HL-60 (cell line): ENCODE measurements around the gene NAALADL2.

ENCODE experiments used
- POLR2AphosphoS5 ChIP-seq: IDR thresholded peaks from 2 replicates; pipeline ENCODE4 v1.6.1; 2012; ENCODE audit warnings: low read depth
- TF ChIP-seq, protein P1 (sequence below): IDR thresholded peaks from one replicate; pipeline ENCODE4 v1.5.1; 2011; ENCODE audit warnings: low read length, control low read depth, inconsistent platforms; ENCODE audit not compliant: insufficient read depth
- TF ChIP-seq, protein P2 (sequence below): IDR thresholded peaks from 2 replicates; pipeline ENCODE4 v1.6.1; 2012; ENCODE audit warnings: low read depth; ENCODE audit not compliant: insufficient replicate concordance

DNA sequence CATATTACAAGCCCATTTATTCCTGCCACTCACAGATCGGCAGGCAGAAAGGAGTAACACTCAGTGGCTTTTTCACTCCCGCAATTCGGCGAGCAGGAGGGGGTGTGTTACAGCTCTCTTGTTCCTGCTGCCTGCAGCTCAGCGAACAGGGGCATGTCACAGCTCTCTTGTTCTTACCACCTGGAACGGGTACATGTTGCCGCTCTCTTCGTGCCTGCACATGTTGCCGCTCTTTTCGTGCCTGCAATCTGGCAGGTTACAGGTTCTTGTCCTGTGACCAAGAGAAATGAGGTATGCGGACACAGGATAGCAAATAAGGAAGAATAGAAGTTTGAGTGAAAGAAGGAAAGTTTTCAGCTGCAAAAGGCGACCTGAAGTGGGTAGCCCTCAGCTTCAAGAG, 761.4 kb downstream of the NAALADL2 start:
- TF ChIP-seq, protein P1, sequence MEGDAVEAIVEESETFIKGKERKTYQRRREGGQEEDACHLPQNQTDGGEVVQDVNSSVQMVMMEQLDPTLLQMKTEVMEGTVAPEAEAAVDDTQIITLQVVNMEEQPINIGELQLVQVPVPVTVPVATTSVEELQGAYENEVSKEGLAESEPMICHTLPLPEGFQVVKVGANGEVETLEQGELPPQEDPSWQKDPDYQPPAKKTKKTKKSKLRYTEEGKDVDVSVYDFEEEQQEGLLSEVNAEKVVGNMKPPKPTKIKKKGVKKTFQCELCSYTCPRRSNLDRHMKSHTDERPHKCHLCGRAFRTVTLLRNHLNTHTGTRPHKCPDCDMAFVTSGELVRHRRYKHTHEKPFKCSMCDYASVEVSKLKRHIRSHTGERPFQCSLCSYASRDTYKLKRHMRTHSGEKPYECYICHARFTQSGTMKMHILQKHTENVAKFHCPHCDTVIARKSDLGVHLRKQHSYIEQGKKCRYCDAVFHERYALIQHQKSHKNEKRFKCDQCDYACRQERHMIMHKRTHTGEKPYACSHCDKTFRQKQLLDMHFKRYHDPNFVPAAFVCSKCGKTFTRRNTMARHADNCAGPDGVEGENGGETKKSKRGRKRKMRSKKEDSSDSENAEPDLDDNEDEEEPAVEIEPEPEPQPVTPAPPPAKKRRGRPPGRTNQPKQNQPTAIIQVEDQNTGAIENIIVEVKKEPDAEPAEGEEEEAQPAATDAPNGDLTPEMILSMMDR = no peak
- no peak for TF ChIP-seq POLR2AphosphoS5
- TF ChIP-seq, protein P2, sequence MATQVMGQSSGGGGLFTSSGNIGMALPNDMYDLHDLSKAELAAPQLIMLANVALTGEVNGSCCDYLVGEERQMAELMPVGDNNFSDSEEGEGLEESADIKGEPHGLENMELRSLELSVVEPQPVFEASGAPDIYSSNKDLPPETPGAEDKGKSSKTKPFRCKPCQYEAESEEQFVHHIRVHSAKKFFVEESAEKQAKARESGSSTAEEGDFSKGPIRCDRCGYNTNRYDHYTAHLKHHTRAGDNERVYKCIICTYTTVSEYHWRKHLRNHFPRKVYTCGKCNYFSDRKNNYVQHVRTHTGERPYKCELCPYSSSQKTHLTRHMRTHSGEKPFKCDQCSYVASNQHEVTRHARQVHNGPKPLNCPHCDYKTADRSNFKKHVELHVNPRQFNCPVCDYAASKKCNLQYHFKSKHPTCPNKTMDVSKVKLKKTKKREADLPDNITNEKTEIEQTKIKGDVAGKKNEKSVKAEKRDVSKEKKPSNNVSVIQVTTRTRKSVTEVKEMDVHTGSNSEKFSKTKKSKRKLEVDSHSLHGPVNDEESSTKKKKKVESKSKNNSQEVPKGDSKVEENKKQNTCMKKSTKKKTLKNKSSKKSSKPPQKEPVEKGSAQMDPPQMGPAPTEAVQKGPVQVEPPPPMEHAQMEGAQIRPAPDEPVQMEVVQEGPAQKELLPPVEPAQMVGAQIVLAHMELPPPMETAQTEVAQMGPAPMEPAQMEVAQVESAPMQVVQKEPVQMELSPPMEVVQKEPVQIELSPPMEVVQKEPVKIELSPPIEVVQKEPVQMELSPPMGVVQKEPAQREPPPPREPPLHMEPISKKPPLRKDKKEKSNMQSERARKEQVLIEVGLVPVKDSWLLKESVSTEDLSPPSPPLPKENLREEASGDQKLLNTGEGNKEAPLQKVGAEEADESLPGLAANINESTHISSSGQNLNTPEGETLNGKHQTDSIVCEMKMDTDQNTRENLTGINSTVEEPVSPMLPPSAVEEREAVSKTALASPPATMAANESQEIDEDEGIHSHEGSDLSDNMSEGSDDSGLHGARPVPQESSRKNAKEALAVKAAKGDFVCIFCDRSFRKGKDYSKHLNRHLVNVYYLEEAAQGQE = no peak
